Measurements from ENCODE around the gene SETBP1. TPM values are rescaled to one million over a fixed set of nuclear protein-coding genes. Genes with fewer than 3 reads are reported as not detected.

The SETBP1 gene
- total RNA-seq, 1 experiment from 2014 or later, result 14.0 TPM

- H3K36me3 ChIP-seq (ENCODE audit: insufficient read depth, low read length, poor library complexity, severe bottlenecking), result no peaks in the 10 kb centered on the region
- H3K27ac ChIP-seq (ENCODE audit: low read depth, low read length, poor library complexity, severe bottlenecking), result no peak overlapping the region
- H3K4me3 ChIP-seq (ENCODE audit: low read depth, low read length, poor library complexity, severe bottlenecking), result no peak overlapping the region
- no peaks in the 10 kb centered on the region for H3K9me3 ChIP-seq (ENCODE audit: low read depth, low read length, poor library complexity, severe bottlenecking)
- TF ChIP-seq CTCF (conservative IDR thresholded peaks at IDR 0.05; ENCODE audit: low read depth, low read length), result no peak
- intact Hi-C loops (cut with micrococcal nuclease; ENCODE audit: unreplicated experiment), result no loop called here
- ChIA-PET POLR2A (ENCODE audit: low non-redundant PET) (no interaction called here), CTCF (no interaction called here)
- no peaks in the 10 kb centered on the region for H3K27me3 ChIP-seq (replicated peaks; ENCODE audit: insufficient read depth, low read depth, low read length, poor library complexity)
- no TSS peak for BruUV-seq (replicated peaks)
- DNase-seq (ENCODE audit: low spot score), result no peak
- H3K4me1 ChIP-seq (ENCODE audit: insufficient read depth, low read length, poor library complexity, severe bottlenecking), result no peaks in the 10 kb centered on the region
Observed at GRCh38 chr18:44783371-44783770, 102.7 kb downstream of the SETBP1 start.

GRCh38 chr18:44786257-44786656 is 105.6 kb downstream of the SETBP1 start:
- ChIA-PET CTCF (no interaction called here), POLR2A (ENCODE audit: low non-redundant PET) (interaction anchor here (0.7 kb wide), 1 partner anchor 11 kb away, joined by 3 read pairs; no protein-coding TSS in a partner anchor)
- no peak overlapping the region for H3K4me3 ChIP-seq (ENCODE audit: low read depth, low read length, poor library complexity, severe bottlenecking)
- intact Hi-C loops (cut with micrococcal nuclease; ENCODE audit: unreplicated experiment), result no loop called here
- H3K27ac ChIP-seq (ENCODE audit: low read depth, low read length, poor library complexity, severe bottlenecking), result no peak overlapping the region
- no peak for DNase-seq (ENCODE audit: low spot score)
- no TSS peak for BruUV-seq (replicated peaks)
- H3K4me1 ChIP-seq (ENCODE audit: insufficient read depth, low read length, poor library complexity, severe bottlenecking), result peaks cover 11% of the 10 kb centered on the region
- no peaks in the 10 kb centered on the region for H3K27me3 ChIP-seq (replicated peaks; ENCODE audit: insufficient read depth, low read depth, low read length, poor library complexity)
- no peaks in the 10 kb centered on the region for H3K36me3 ChIP-seq (ENCODE audit: insufficient read depth, low read length, poor library complexity, severe bottlenecking)
- TF ChIP-seq CTCF (conservative IDR thresholded peaks at IDR 0.05; ENCODE audit: low read depth, low read length), result no peak
- no peak for TF ChIP-seq EZH2 (IDR thresholded peaks at IDR 0.05; ENCODE audit: borderline replicate concordance, low read depth, low read length, poor library complexity, severe bottlenecking)
- H3K9me3 ChIP-seq (ENCODE audit: low read depth, low read length, poor library complexity, severe bottlenecking), result no peaks in the 10 kb centered on the region

GRCh38 chr18:44786688-44787087 is 106.0 kb downstream of the SETBP1 start:
- DNase-seq (ENCODE audit: low spot score), result no peak
- no peaks in the 10 kb centered on the region for H3K27me3 ChIP-seq (replicated peaks; ENCODE audit: insufficient read depth, low read depth, low read length, poor library complexity)
- intact Hi-C loops (cut with micrococcal nuclease; ENCODE audit: unreplicated experiment), result no loop called here
- ChIA-PET POLR2A (ENCODE audit: low non-redundant PET) (interaction anchor here (0.7 kb wide), 1 partner anchor 12 kb away, joined by 3 read pairs; no protein-coding TSS in a partner anchor), CTCF (no interaction called here)
- no peaks in the 10 kb centered on the region for H3K9me3 ChIP-seq (ENCODE audit: low read depth, low read length, poor library complexity, severe bottlenecking)
- TF ChIP-seq EZH2 (IDR thresholded peaks at IDR 0.05; ENCODE audit: borderline replicate concordance, low read depth, low read length, poor library complexity, severe bottlenecking), result no peak
- no peak for TF ChIP-seq CTCF (conservative IDR thresholded peaks at IDR 0.05; ENCODE audit: low read depth, low read length)
- H3K4me3 ChIP-seq (ENCODE audit: low read depth, low read length, poor library complexity, severe bottlenecking), result no peak overlapping the region
- no peak overlapping the region for H3K27ac ChIP-seq (ENCODE audit: low read depth, low read length, poor library complexity, severe bottlenecking)
- H3K36me3 ChIP-seq (ENCODE audit: insufficient read depth, low read length, poor library complexity, severe bottlenecking), result no peaks in the 10 kb centered on the region
- H3K4me1 ChIP-seq (ENCODE audit: insufficient read depth, low read length, poor library complexity, severe bottlenecking), result peaks cover 11% of the 10 kb centered on the region
- no TSS peak for BruUV-seq (replicated peaks)
